HL-60 (cell line): ENCODE data around the gene FUT6.

Experiments used
- DNase-seq, 2 experiments: peaks; one replicate each; pipeline ENCODE4 v3.0.0-alpha.2; 2010 to 2020; ENCODE audit warnings: low read depth in 1 of 2, low spot score in 1 of 2
- H3K27ac ChIP-seq: fragments of 250-450 bp; sonication (Bioruptor Pico); replicated peaks from 2 replicates; pipeline ENCODE4 v1.5.1; 2020; ENCODE audit warnings: mild to moderate bottlenecking, moderate library complexity
- H3K27me3 ChIP-seq: fragments of 250-450 bp; sonication (Bioruptor Pico); 2 replicates; pipeline ENCODE4 v1.5.1; 2021; ENCODE audit warnings: mild to moderate bottlenecking, moderate library complexity; ENCODE audit not compliant: insufficient read depth, poor library complexity, severe bottlenecking
- H3K4me3 ChIP-seq: replicated peaks from 2 replicates; pipeline ENCODE4 v1.5.1; 2011; ENCODE audit warnings: mild to moderate bottlenecking, control low read depth, low read length; ENCODE audit not compliant: insufficient read depth
- GABPA ChIP-seq: IDR thresholded peaks from 2 replicates; pipeline ENCODE4 v1.6.1; 2012; ENCODE audit warnings: low read depth
- POLR2AphosphoS5 ChIP-seq: IDR thresholded peaks from 2 replicates; pipeline ENCODE4 v1.6.1; 2012; ENCODE audit warnings: low read depth
- SPI1 ChIP-seq: IDR thresholded peaks from 2 replicates; pipeline ENCODE4 v1.6.1; 2012; ENCODE audit warnings: low read depth, mild to moderate bottlenecking, borderline replicate concordance
- TF ChIP-seq, protein P1 (sequence below): IDR thresholded peaks from one replicate; pipeline ENCODE4 v1.5.1; 2011; ENCODE audit warnings: low read length, control low read depth, inconsistent platforms; ENCODE audit not compliant: insufficient read depth
- TF ChIP-seq, protein P2 (sequence below): IDR thresholded peaks from 2 replicates; pipeline ENCODE4 v1.6.1; 2012; ENCODE audit warnings: low read depth; ENCODE audit not compliant: insufficient replicate concordance

The FUT6 gene

DNA sequence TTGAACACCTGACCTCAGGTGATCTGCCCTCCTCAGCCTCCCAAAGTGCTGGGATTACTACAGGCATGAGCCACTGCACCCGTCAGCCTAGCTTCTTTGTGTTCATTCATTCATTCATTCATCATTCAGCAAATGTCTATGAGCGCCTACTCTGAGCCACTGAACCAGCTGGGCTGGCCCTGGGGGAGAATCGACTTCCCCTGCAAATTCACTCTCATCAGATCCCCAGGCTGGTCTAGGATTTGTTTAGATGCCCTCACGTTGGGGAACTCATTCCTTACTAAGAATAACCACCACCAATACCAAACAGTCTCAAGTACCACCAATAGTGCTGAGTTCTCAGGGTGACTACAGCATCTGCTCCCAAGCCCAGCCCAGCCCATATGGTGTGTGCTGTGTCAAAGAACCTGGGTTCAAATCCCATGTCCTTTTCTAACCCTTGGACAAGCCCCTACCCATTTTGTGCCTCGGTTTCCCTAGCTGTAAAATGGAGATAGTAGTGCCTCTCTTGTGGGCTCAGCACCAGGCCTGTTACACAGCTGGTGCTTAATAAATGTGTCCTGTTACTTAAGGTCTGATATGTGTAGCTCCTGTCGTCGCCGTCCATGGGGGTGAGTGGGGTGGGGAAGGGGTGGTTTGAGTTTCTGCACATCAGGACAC is 17.9 kb downstream of the FUT6 start:
- no peak overlapping the region for H3K4me3 ChIP-seq
- H3K27me3 ChIP-seq, result peaks cover 1% of the 10 kb centered on the region
- TF ChIP-seq GABPA (no peak), SPI1 (no peak), POLR2AphosphoS5 (no peak)
- TF ChIP-seq, protein P1, sequence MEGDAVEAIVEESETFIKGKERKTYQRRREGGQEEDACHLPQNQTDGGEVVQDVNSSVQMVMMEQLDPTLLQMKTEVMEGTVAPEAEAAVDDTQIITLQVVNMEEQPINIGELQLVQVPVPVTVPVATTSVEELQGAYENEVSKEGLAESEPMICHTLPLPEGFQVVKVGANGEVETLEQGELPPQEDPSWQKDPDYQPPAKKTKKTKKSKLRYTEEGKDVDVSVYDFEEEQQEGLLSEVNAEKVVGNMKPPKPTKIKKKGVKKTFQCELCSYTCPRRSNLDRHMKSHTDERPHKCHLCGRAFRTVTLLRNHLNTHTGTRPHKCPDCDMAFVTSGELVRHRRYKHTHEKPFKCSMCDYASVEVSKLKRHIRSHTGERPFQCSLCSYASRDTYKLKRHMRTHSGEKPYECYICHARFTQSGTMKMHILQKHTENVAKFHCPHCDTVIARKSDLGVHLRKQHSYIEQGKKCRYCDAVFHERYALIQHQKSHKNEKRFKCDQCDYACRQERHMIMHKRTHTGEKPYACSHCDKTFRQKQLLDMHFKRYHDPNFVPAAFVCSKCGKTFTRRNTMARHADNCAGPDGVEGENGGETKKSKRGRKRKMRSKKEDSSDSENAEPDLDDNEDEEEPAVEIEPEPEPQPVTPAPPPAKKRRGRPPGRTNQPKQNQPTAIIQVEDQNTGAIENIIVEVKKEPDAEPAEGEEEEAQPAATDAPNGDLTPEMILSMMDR, result no peak
- TF ChIP-seq, protein P2, sequence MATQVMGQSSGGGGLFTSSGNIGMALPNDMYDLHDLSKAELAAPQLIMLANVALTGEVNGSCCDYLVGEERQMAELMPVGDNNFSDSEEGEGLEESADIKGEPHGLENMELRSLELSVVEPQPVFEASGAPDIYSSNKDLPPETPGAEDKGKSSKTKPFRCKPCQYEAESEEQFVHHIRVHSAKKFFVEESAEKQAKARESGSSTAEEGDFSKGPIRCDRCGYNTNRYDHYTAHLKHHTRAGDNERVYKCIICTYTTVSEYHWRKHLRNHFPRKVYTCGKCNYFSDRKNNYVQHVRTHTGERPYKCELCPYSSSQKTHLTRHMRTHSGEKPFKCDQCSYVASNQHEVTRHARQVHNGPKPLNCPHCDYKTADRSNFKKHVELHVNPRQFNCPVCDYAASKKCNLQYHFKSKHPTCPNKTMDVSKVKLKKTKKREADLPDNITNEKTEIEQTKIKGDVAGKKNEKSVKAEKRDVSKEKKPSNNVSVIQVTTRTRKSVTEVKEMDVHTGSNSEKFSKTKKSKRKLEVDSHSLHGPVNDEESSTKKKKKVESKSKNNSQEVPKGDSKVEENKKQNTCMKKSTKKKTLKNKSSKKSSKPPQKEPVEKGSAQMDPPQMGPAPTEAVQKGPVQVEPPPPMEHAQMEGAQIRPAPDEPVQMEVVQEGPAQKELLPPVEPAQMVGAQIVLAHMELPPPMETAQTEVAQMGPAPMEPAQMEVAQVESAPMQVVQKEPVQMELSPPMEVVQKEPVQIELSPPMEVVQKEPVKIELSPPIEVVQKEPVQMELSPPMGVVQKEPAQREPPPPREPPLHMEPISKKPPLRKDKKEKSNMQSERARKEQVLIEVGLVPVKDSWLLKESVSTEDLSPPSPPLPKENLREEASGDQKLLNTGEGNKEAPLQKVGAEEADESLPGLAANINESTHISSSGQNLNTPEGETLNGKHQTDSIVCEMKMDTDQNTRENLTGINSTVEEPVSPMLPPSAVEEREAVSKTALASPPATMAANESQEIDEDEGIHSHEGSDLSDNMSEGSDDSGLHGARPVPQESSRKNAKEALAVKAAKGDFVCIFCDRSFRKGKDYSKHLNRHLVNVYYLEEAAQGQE, result no peak
- H3K27ac ChIP-seq, result no peak overlapping the region
- no peak for DNase-seq

DNA sequence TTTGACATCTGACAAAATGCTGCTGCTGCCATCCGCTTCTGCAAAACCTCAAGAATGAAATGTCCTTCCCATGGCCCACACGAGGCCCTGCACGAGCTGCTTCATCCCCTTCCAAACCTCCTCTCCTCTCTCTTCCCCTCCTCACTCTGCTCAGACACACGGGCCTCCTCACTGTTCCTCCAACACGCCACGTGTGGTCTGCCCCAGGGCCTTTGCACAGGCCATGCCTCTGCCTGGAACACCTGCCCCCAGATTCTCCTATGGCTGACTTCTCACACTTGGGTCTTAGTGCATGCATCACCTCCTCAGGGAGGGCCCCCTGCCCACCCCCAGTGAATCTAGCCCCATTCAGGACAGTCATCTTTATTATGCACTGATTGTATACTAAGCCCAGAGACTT is 18.7 kb downstream of the FUT6 start:
- H3K27ac ChIP-seq, result no peak overlapping the region

DNA sequence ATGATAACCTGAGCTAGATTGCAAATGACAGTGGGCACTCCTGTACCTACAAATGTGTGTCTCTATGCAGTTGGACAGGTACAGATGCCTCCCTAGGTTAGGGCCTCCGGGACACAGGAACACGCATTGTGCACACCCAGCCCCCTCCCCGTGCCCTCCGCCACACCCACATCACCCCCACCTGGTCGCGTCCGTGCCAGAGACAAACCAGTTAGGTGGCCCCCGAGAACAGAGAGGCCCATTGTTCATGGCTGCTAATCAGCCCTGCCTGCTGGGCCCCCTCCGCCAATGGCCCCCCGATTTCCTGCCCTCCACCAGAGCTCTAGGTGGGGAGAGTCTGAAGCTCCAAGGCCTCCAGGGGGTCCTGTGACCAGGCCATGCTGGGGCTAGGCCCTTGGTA is 20.9 kb downstream of the FUT6 start:
- no peak for DNase-seq
- no peak overlapping the region for H3K4me3 ChIP-seq
- TF ChIP-seq, protein P2, result no peak
- TF ChIP-seq POLR2AphosphoS5 (no peak), GABPA (no peak), SPI1 (no peak)
- TF ChIP-seq, protein P1, result no peak
- H3K27ac ChIP-seq, result no peak overlapping the region
- H3K27me3 ChIP-seq, result peaks cover 6% of the 10 kb centered on the region

More for the DNA sequence above, 18.7 kb downstream of the FUT6 start:
- Histone ChIP-seq H3K27me3 (peaks cover 3% of the 10 kb centered on the region), H3K4me3 (no peak overlapping the region)
- TF ChIP-seq, protein P1, result no peak
- TF ChIP-seq POLR2AphosphoS5 (no peak), GABPA (no peak), SPI1 (no peak)
- TF ChIP-seq, protein P2, result no peak
- DNase-seq, result no peak
